Measurements from ENCODE around the gene ARHGDIG. TPM values are rescaled to one million over a fixed set of nuclear protein-coding genes. Genes with fewer than 3 reads are reported as not detected.

ARHGDIG gene
- total and polyA plus RNA-seq, 2 of the 4 experiments (the other 2 are of a cell fraction) = 0.24 to 0.36 TPM

- dilution Hi-C loops (cut with HindIII; ENCODE audit: low sequenced_read_pairs, unreplicated experiment) = no loop called here
Measured at GRCh38 chr16:287298-287811, 7.0 kb downstream of the ARHGDIG start.

More at GRCh38 chr16:287298-287811, 7.0 kb downstream of the ARHGDIG start:
- no peak for ATAC-seq (ENCODE audit: low read depth)
- no peak overlapping the region for H3K4ac ChIP-seq (ENCODE audit: low read depth, low read length)
- no peak overlapping the region for H3K4me2 ChIP-seq (ENCODE audit: low read depth, low read length)
- DNase-seq = no peak
- H2BK5ac ChIP-seq (ENCODE audit: low read depth, low read length, poor library complexity, severe bottlenecking) = no peak overlapping the region
- no peak overlapping the region for H2AK5ac ChIP-seq (ENCODE audit: low read depth, low read length)
- H3K27ac ChIP-seq (ENCODE audit: insufficient read depth, low read length) = no peak overlapping the region
- H2AK9ac ChIP-seq (replicated peaks; ENCODE audit: low read depth, low read length, poor library complexity) = no peak overlapping the region
- no peak overlapping the region for H3K9ac ChIP-seq (ENCODE audit: low read depth, low read length)
- no peaks in the 10 kb centered on the region; the same call in 1 of the 2 replicates for H3K27me3 ChIP-seq (ENCODE audit: control insufficient read depth, insufficient read depth, low read length)
- no peak overlapping the region for H2BK15ac ChIP-seq (ENCODE audit: low read depth, low read length)
- 93% methylated on average over 9 of the region's 16 CpGs; no CpG with 5 or more reads in 1 of the 2 experiments for WGBS, 2 experiments (ENCODE audit: extremely low coverage in 2 of 2, insufficient read length in 1 of 2)
- no peak overlapping the region for H4K5ac ChIP-seq (ENCODE audit: low read depth, low read length)
- H3K79me1 ChIP-seq (ENCODE audit: low read depth in 1 of 2, low read length in 2 of 2) = no peaks in the 10 kb centered on the region
- no peak overlapping the region for H3K23ac ChIP-seq (ENCODE audit: low read depth, low read length)
- H2BK20ac ChIP-seq (ENCODE audit: low read depth, low read length) = no peak overlapping the region
- no peak overlapping the region for H4K8ac ChIP-seq (ENCODE audit: low read depth in 2 of 2, low read length in 2 of 2)
- no peak overlapping the region for H4K91ac ChIP-seq (ENCODE audit: insufficient read depth, low read depth, low read length)
- no peak overlapping the region for H3K56ac ChIP-seq (ENCODE audit: extremely low read depth, insufficient read depth, low read length)
- no peak overlapping the region for H3K18ac ChIP-seq (ENCODE audit: low read depth, low read length)
- no peaks in the 10 kb centered on the region for H3K9me3 ChIP-seq (ENCODE audit: control insufficient read depth, insufficient read depth, low read length)
- no TSS peak for BruUV-seq (replicated peaks)
- CTCF ChIA-PET = no interaction called here
- no peaks in the 10 kb centered on the region for H3K4me1 ChIP-seq (ENCODE audit: control insufficient read depth, insufficient read depth, low read length)
- POLR2A ChIA-PET (ENCODE audit: unreplicated experiment) = no interaction called here
- no peak overlapping the region for H3K4me3 ChIP-seq (ENCODE audit: insufficient read depth, low read depth, low read length)
- H3K36me3 ChIP-seq (ENCODE audit: control insufficient read depth, insufficient read depth, low read length) = peaks cover 35% of the 10 kb centered on the region; the same call in 1 of the 2 replicates
- H2AFZ ChIP-seq (replicated peaks; ENCODE audit: low read length, poor library complexity) = no peak overlapping the region
- intact Hi-C loops (cut with micrococcal nuclease) (no loop called here), in situ Hi-C loops (cut with MboI; ENCODE audit: low sequenced_read_pairs) (no loop called here)
- H3K9me1 ChIP-seq (ENCODE audit: insufficient read depth, low read length) = no peaks in the 10 kb centered on the region
- TF ChIP-seq BHLHE40 (IDR thresholded peaks at IDR 0.05; ENCODE audit: low read depth, low read length) = no peak
- no peak for TF ChIP-seq USF2 (IDR thresholded peaks at IDR 0.05; ENCODE audit: low read depth, low read length)
- no peak for TF ChIP-seq RCOR1 (IDR thresholded peaks at IDR 0.05; ENCODE audit: insufficient replicate concordance, low read length)
- TF ChIP-seq POLR2A (IDR thresholded peaks at IDR 0.05; ENCODE audit: low read depth, low read length) = no peak
- TF ChIP-seq RFX5 (IDR thresholded peaks at IDR 0.05; ENCODE audit: low read depth, low read length) = no peak
- no peak for TF ChIP-seq RAD21 (IDR thresholded peaks at IDR 0.05; ENCODE audit: low read length)
- TF ChIP-seq SMC3 (IDR thresholded peaks at IDR 0.05; ENCODE audit: low read depth, low read length) = no peak
- TF ChIP-seq CHD1 (IDR thresholded peaks at IDR 0.05; ENCODE audit: low read depth, low read length) = no peak
- no peak for TF ChIP-seq CTCF (conservative IDR thresholded peaks at IDR 0.05; ENCODE audit: low read depth, low read length)
- no peak for TF ChIP-seq MAZ (IDR thresholded peaks at IDR 0.05; ENCODE audit: borderline replicate concordance, low read depth, low read length)
- no peak for TF ChIP-seq MAFK (IDR thresholded peaks at IDR 0.05; ENCODE audit: low read depth, low read length)
- TF ChIP-seq NFE2L2 (IDR thresholded peaks at IDR 0.05; ENCODE audit: low read depth, low read length) = no peak
- TF ChIP-seq MXI1 (IDR thresholded peaks at IDR 0.05; ENCODE audit: borderline replicate concordance, low read depth, low read length) = no peak
- no peak for TF ChIP-seq CEBPB (IDR thresholded peaks at IDR 0.05; ENCODE audit: low read depth, low read length)
- TF ChIP-seq ELK1 (IDR thresholded peaks at IDR 0.05; ENCODE audit: borderline replicate concordance, low read depth, low read length) = no peak
- no peak overlapping the region for H2BK120ac ChIP-seq (ENCODE audit: low read depth, low read length)
- H4K20me1 ChIP-seq (ENCODE audit: insufficient read depth, low read length) = no peaks in the 10 kb centered on the region
- H3K14ac ChIP-seq (replicated peaks; ENCODE audit: low read depth, low read length) = no peak overlapping the region
